ENCODE results near the gene KIAA0319L.

KIAA0319L gene

DNA sequence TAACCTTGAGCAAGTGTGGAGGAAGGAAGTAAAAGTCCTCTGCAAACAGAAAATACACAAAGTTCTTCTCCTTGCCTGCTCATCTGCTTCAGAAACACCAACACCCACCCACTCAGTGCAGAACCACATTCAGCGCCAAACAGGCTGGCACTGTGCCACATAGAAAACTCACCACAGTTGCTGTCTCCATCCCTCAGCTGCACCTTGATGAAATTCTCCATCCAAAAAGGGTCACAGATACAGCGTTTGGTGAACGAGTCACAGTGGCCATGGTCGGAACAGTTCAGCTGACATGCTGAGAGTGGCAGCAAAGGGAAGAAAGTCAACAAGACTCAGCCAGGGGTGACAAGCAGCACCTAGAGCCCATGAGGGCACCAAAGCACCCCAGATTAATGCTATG, 114.5 kb downstream of the KIAA0319L start:
- Histone ChIP-seq H3K4me1 (ENCODE audit: control insufficient read depth, low read length) (no peaks in the 10 kb centered on the region), H4K20me1 (ENCODE audit: control insufficient read depth, insufficient read depth, low read depth, low read length) (no peaks in the 10 kb centered on the region), H3K4me3 (ENCODE audit: low read length) (no peak overlapping the region), H3K27ac (ENCODE audit: low read depth, low read length) (no peak overlapping the region), H3K36me3 (ENCODE audit: control insufficient read depth, low read length) (peaks cover 28% of the 10 kb centered on the region), H3K4me2 (ENCODE audit: low read length) (no peak overlapping the region), H3F3A (ENCODE audit: control insufficient read depth, insufficient read depth) (no peaks in the 10 kb centered on the region), H3K27me3 (ENCODE audit: control insufficient read depth, low read length) (no peaks in the 10 kb centered on the region), H3K9me3 (ENCODE audit: control insufficient read depth, insufficient read depth, low read length) (no peaks in the 10 kb centered on the region), H3K9me2 (replicated peaks; ENCODE audit: control insufficient read depth, low read length) (no peaks in the 10 kb centered on the region), H3K79me2 (ENCODE audit: control insufficient read depth, low read length) (no peaks in the 10 kb centered on the region)
- TF ChIP-seq EZH2phosphoT487 (IDR thresholded peaks at IDR 0.05; ENCODE audit: borderline replicate concordance, low read length) = no peak
- no peak for TF ChIP-seq CTCF (IDR thresholded peaks at IDR 0.05; ENCODE audit: low read depth, low read length, poor library complexity, severe bottlenecking)

GRCh38 chr1:35441926-35442579, 115.2 kb downstream of the KIAA0319L start:
- no peaks in the 10 kb centered on the region for H3K9me2 ChIP-seq (replicated peaks; ENCODE audit: control insufficient read depth, low read length)
- H3K4me3 ChIP-seq (ENCODE audit: low read length) = no peak overlapping the region
- H3K79me2 ChIP-seq (ENCODE audit: control insufficient read depth, low read length) = no peaks in the 10 kb centered on the region
- H3K27me3 ChIP-seq (ENCODE audit: control insufficient read depth, low read length) = no peaks in the 10 kb centered on the region
- H3K36me3 ChIP-seq (ENCODE audit: control insufficient read depth, low read length) = peaks cover 26% of the 10 kb centered on the region
- no peaks in the 10 kb centered on the region for H4K20me1 ChIP-seq (ENCODE audit: control insufficient read depth, insufficient read depth, low read depth, low read length)
- H3K27ac ChIP-seq (ENCODE audit: low read depth, low read length) = no peak overlapping the region
- H3K9me3 ChIP-seq (ENCODE audit: control insufficient read depth, insufficient read depth, low read length) = no peaks in the 10 kb centered on the region
- H3F3A ChIP-seq (ENCODE audit: control insufficient read depth, insufficient read depth) = no peaks in the 10 kb centered on the region
- no peaks in the 10 kb centered on the region for H3K4me1 ChIP-seq (ENCODE audit: control insufficient read depth, low read length)
- no peak for TF ChIP-seq CTCF (IDR thresholded peaks at IDR 0.05; ENCODE audit: low read depth, low read length, poor library complexity, severe bottlenecking)
- TF ChIP-seq EZH2phosphoT487 (IDR thresholded peaks at IDR 0.05; ENCODE audit: borderline replicate concordance, low read length) = no peak
- H3K4me2 ChIP-seq (ENCODE audit: low read length) = no peak overlapping the region

GRCh38 chr1:35439626-35440025, 117.6 kb downstream of the KIAA0319L start:
- no peaks in the 10 kb centered on the region for H3F3A ChIP-seq (ENCODE audit: control insufficient read depth, insufficient read depth)
- H3K4me3 ChIP-seq (ENCODE audit: low read length) = no peak overlapping the region
- H3K9me3 ChIP-seq (ENCODE audit: control insufficient read depth, insufficient read depth, low read length) = no peaks in the 10 kb centered on the region
- no peaks in the 10 kb centered on the region for H4K20me1 ChIP-seq (ENCODE audit: control insufficient read depth, insufficient read depth, low read depth, low read length)
- H3K27me3 ChIP-seq (ENCODE audit: control insufficient read depth, low read length) = no peaks in the 10 kb centered on the region
- no peak overlapping the region for H3K27ac ChIP-seq (ENCODE audit: low read depth, low read length)
- H3K36me3 ChIP-seq (ENCODE audit: control insufficient read depth, low read length) = peaks cover 30% of the 10 kb centered on the region
- no peaks in the 10 kb centered on the region for H3K79me2 ChIP-seq (ENCODE audit: control insufficient read depth, low read length)
- no peaks in the 10 kb centered on the region for H3K4me1 ChIP-seq (ENCODE audit: control insufficient read depth, low read length)
- no peak overlapping the region for H3K4me2 ChIP-seq (ENCODE audit: low read length)
- H3K9me2 ChIP-seq (replicated peaks; ENCODE audit: control insufficient read depth, low read length) = no peaks in the 10 kb centered on the region
- TF ChIP-seq CTCF (IDR thresholded peaks at IDR 0.05; ENCODE audit: low read depth, low read length, poor library complexity, severe bottlenecking) = no peak

Measured in DOHH2 (cell line).